IPS-18c (cell line): ENCODE measurements around the gene RRP1.
A peak's percentile ranks its signal among the peaks of the same experiment; 100 is the strongest.

Experiments
- H3K4me3 ChIP-seq: 2 replicates; pipeline ENCODE4 v1.7.0; 2013; ENCODE audit warnings: low read depth, mild to moderate bottlenecking, low read length, moderate library complexity; ENCODE audit not compliant: insufficient read depth
- H3K9me3 ChIP-seq: one replicate; pipeline ENCODE4 v1.6.1; 2013; ENCODE audit warnings: mild to moderate bottlenecking, low read length, moderate library complexity; ENCODE audit not compliant: control insufficient read depth, insufficient read depth

Gene RRP1

DNA sequence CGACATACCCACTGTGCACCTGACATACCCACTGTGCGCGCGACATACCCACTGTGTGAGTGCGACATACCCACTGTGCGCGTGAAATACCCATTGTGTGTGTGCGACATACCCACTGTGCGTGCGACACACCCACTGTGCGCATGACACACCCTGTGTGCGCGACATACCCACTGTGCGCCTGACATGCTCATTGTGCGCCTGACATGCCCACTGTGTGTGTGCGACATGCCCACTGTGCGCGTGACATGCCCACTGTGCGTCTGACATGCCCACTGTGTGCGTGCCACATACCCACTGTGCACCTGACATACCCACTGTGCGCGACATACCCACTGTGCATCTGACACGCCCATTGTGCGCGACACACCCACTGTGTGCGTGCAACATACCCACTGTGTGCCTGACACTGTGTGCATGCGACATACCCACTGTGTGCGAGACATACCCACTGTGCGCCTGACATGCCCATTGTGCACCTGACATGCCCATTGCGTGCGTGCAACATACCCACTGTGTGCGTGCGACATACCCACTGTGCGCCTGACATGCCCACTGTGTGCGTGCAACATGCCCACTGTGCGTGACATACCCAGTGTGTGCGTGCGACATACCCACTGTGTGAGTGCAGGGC is 2.5 kb upstream of the RRP1 start:
- Histone ChIP-seq H3K4me3 (no peak overlapping the region), H3K9me3 (no peaks in the 10 kb centered on the region)

- Histone ChIP-seq H3K9me3 (no peaks in the 10 kb centered on the region), H3K4me3 (peak overlapping the region; percentile 88)
Measured at GRCh38 chr21:43790010-43790524, 690 bp downstream of the RRP1 start.

- Histone ChIP-seq H3K4me3 (no peak overlapping the region), H3K9me3 (no peaks in the 10 kb centered on the region)
Measured at GRCh38 chr21:43792406-43792805, 3.0 kb downstream of the RRP1 start.

GRCh38 chr21:43793243-43793642 is 3.9 kb downstream of the RRP1 start:
- Histone ChIP-seq H3K4me3 (no peak overlapping the region), H3K9me3 (no peaks in the 10 kb centered on the region)

DNA sequence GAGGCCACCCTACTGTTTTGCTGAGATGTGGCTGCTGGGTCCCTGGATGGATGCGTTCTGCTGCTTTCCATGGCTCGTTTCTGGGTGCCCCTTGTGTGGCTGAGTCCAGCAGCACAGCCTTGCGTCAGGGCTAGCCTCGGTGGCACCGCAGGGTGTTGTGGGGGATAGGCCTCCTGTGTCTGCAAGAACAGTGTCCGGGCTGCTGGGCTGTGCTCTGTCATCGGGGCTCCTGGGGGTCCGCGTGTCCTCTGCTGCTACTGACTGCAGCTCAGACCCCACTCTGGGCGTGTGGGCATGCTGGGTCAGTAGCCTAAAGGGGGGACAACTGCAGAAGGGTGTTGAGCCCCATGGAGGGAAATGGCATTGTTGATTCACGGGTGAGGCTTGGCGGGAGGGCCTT is 4.9 kb downstream of the RRP1 start:
- H3K4me3 ChIP-seq: no peak overlapping the region
- peaks cover 2% of the 10 kb centered on the region for H3K9me3 ChIP-seq

GRCh38 chr21:43794857-43795256 is 5.5 kb downstream of the RRP1 start:
- Histone ChIP-seq H3K9me3 (peaks cover 4% of the 10 kb centered on the region), H3K4me3 (no peak overlapping the region)

DNA sequence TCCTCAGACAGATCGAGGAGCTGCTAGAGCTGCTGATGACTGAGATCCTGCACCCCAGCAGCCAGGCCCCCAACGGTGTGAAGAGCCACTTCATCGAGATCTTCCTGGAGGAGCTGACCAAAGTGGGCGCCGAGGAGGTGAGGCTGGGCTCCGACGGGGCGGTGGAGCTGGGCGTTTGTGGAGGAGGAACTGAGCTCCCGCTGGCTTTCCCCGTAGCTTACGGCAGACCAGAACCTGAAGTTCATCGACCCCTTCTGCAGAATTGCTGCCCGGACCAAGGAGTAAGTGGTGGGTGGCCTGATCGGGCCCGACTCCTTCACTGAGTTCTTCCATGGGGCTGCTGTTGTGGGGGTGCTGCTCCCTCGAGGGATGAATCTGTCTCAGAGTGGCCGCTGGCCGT is 8.0 kb downstream of the RRP1 start:
- Histone ChIP-seq H3K4me3 (no peak overlapping the region), H3K9me3 (peaks cover 4% of the 10 kb centered on the region)

DNA sequence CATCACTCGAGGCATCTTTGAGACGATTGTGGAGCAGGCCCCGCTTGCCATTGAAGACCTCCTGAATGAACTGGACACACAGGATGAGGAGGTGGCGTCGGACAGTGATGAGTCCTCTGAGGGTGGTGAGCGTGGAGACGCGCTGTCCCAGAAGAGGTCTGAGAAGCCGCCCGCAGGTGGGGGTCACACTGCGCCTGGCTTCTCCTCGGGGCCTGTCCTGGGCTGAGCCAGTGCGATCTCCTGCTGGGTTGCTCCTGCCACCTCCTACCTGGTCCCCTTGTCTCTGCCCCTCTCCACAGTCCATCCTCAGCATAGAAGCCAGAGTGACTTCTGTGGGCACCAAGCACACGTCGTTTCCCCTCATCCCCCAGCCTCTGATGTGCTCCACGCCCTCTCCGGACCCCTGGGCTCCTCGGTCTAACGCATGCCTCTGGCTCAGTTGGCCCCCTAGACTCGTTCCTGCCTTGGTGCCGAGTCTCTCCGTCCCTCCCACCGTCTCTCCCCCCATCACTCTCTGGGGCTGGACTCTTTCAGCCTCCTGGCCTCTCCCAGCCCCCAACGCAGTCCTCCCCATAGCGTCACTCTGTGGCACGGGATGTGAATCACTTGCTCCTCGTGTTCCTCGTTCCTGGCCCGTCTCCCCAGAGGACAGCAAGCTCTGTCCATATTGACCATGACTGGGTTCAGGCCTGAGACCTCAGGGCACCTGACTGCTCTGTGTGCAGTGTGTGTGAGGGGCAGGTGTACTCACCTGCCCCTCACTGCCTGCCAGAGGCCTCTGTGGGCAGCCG is 8.7 kb downstream of the RRP1 start:
- Histone ChIP-seq H3K4me3 (no peak overlapping the region), H3K9me3 (peaks cover 4% of the 10 kb centered on the region)

- H3K9me3 ChIP-seq: peaks cover 4% of the 10 kb centered on the region
- no peak overlapping the region for H3K4me3 ChIP-seq
Measured at GRCh38 chr21:43799301-43799840, 10.0 kb downstream of the RRP1 start.

- Histone ChIP-seq H3K4me3 (no peak overlapping the region), H3K9me3 (peaks cover 4% of the 10 kb centered on the region)
Measured at GRCh38 chr21:43800124-43800523, 10.7 kb downstream of the RRP1 start.

GRCh38 chr21:43800566-43800965 is 11.2 kb downstream of the RRP1 start:
- H3K9me3 ChIP-seq: peaks cover 4% of the 10 kb centered on the region
- H3K4me3 ChIP-seq: no peak overlapping the region

DNA sequence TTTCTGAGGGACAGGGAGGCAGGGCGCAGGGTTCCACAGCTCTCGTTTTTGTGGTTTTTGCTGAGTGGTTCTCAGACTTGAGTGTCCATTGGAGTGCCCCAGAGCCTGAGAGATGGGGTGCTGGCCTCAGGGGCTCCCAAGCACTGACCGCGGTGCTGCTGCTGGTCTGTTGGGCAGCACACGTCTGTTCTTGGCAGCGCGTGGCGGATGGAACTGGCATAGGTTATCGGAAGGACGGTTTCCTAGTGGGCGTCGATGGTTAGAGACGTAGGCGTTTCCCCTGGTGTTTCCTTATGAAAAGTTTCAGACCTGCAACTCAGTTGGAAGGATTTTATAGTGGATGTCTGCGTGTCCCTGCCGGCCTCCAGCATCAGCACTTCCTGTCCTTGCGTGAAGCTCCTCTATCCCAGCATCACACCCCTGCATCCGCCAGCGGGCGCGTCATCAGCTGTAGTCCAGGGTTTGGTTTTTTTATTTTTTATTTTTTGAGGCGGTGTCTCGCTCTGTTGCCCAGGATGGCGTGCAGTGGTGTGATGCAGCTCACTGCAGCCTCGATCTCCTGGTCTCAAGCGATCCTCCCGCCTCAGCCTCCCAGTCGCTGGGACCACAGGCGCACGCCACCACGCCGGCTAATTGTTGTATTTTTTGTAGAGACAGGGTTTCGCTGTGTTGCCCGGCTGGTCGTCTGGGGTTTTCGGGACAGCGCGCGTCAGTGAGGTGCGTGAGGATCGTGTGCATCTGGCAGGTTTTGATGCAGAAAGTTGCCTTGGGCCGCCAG is 11.8 kb downstream of the RRP1 start:
- Histone ChIP-seq H3K9me3 (peaks cover 4% of the 10 kb centered on the region), H3K4me3 (no peak overlapping the region)

- H3K9me3 ChIP-seq: peaks cover 4% of the 10 kb centered on the region
- H3K4me3 ChIP-seq: no peak overlapping the region
Measured at GRCh38 chr21:43802713-43803313, 13.4 kb downstream of the RRP1 start.

DNA sequence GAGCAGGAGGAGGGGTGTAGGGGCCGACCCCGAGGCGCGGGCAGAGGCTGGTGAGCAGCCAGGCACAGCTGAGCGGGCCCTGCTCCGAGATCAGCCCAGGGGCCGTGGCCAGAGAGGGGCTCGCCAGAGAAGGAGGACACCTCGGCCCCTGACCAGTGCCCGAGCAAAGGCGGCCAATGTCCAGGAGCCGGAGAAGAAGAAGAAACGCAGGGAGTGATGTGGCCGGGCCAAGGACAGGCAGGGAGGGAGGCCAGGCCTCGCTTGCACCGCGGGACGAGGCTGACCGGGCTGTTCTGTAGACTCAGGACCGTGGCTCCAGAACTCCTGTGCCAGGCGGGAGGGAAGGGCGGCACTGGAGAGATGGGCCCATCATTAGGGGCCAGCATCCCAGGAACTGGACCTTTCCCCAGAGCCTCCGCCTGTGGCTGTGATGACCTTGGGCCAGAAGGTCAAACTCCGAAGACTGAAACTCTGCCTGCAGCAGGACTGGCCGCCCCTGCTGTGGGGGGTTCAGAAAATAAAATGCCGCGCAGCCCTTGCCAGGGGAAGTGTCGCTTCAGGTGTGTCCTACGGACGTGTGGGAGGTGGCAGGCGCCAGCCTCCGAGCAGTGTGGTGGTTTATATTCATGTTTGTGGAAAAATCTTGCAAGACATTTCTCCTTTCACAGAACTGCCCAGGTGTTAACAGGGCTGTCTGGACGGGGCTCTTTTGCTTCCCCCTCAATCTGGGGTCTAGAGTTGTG is 14.4 kb downstream of the RRP1 start:
- H3K9me3 ChIP-seq: peaks cover 4% of the 10 kb centered on the region
- no peak overlapping the region for H3K4me3 ChIP-seq

DNA sequence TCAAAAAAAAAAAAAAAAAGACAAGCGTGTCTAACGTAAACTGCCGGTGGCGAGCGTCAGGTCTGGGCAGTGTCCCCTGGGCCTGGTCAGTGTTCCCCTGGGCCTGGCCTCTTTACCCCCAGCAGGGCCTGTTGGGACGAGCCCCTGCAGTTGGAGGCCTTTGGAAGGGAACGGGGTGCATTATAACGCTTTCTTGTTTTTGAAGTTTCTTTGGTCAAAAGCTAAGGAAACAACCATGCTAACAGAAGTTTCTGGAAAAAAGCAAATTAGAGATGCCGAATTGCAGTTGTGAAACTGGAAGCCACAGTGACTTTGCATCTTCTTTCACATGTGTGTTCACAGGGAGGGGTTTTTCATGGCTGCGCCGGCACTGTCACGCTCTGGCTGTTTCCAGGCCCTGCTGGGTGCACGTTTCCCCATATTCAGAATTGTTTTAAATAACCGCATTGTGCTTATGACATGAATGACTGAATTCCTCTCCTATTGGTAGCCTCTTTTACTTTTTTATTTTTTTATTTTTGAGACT is 16.0 kb downstream of the RRP1 start:
- Histone ChIP-seq H3K9me3 (no peaks in the 10 kb centered on the region), H3K4me3 (no peak overlapping the region)

DNA sequence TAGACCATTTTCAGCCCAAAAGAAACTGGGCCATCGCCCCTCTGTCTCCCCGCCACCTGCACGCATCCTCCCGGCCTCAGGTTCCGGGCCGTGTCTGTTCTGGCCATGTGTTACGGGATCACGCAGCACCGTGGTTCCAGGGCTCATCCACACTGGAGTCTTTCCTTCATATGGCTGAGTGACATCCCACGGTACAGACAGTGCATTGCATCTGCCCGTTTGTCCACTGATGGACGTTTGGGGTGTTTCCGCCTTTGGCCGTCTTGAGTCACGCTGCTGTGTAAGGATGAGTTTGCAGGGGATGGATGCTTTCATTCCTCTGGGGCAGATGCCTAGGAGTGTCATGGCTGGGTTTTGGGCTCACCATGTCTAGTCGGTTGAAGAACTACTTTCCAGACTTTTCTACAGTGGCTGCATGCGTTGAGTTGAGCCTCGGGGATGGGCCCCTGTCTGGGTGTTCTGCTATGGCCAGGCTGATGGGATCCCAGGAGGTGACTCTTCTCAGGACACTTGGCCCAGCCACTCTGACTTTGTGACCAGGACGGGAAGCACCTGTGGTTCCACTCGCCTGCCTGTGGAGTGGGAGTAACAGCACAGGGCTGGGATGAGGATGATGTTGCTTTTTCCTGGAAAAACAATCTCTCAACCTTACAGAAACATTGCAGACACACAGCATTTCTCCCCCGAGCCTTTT is 16.8 kb downstream of the RRP1 start:
- Histone ChIP-seq H3K9me3 (no peaks in the 10 kb centered on the region), H3K4me3 (no peak overlapping the region)
